ENCODE data around the gene SYMPK.

Gene SYMPK

DNA sequence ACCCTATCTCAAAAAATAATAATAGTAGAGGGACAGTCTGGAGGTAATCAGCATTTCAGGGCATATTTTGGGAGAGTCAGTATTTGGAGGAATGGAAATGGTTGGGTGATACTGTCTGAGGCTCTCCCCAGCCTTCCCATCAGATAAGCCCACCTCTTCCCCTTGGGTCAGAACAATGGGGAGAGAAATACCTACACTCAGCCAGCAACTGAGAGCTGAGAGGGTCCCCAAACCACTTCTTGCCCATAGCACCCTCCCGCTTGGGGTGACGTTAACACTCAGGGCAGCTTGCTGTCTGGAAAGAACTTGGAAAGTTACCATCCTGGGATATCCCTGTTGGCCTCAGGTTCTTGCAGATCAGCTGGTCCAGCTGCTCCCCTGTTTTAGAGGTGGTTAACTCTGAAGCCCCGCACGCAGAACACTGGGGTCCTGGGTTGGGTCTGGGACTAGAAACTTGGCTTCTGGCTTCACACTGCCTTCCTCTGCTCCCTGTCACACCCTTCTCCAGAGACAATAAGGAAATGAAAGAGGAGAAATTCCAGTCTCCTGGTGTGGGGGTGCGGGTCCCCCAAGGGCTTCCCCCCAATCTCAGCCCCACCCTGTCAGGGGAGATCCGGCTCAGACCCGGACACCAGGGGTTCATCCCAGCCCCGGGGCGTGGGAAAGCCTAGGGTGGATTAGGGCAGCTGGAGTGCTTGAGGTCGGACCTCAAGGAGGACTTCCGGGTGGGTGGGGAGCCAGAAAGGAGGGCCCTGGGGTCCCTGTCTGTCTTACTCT is 3.6 kb upstream of the SYMPK start:
- FAIRE-seq: no peak
- no peak for DNase-seq (ENCODE audit: low spot score)

DNA sequence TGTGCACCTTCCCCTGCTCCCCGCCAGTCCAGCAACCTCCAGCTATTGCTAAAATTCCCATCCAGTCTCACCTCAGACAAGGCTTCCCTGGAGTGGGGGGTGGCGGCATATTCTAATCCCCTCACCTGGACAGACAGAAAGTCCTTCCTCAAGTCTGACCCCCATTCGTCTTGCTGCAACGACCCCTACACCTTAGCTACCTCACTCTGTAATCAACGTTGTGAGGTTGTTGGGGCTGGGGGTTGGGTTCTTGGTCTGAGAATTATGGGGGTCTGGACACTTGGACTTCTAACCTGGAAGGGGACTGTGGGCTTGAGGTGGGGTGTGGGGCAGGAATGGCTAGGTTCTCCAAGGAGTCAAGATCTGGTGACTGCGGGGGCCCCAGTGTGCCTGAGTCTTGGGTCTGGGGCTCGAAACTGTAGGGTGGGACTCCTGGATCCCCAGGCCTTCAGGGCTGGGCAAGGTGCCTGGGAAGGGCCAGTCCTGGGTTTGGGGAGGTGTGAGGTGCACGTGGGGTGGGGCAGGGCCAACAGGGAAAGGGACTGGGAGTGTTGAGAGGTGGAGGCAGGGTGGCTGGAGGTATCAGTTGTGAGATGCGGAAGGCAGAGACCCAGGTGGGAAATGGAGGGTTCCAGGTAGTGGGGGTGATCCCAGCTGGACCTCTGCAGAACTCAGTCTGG is 2.5 kb upstream of the SYMPK start:
- FAIRE-seq: no peak
- DNase-seq (ENCODE audit: low spot score): no peak

GRCh38 chr19:45864629-45865082 is 1.7 kb upstream of the SYMPK start:
- DNase-seq (ENCODE audit: low spot score) (no peak), FAIRE-seq (no peak)

- DNase-seq (ENCODE audit: low spot score) (peak; percentile 73), FAIRE-seq (no peak)
These were observed 1.1 kb upstream of the SYMPK start, which contains the start of gene FOXA3 for GRCh38 chr19:45863840-45864628. Gene FOXA3 (plus strand): TSS chr19:45864326. CDS start chr19:45864457, 131 bp downstream.

DNA sequence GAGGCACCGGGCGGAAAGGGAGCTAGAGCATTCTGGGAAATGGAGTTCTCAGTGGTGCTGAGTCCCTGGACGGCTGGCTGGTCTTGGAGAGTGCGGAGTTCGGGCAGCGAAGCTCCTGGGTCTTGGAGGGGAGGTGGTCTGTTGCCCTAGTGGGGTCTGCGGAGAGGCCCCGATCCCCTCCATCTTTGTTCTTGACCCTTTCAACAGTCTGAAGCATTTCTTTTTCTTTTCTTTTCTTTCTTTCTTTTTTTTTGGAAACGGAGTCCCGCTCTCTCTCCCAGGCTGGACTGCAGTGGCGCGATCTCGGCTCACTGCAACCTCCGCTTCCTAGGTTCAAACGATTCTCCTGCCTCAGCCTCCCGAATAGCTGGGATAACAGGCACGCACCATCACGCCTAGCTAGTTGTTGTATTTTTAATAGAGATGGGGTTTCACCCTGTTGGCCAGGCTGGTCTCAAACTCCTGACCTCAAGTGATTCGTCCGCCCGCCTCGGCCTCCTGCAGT is 440 bp upstream of the SYMPK start:
- FAIRE-seq: no peak
- DNase-seq (ENCODE audit: low spot score): no peak

GRCh38 chr19:45862271-45862563 is 730 bp downstream of the SYMPK start:
- FAIRE-seq: no peak

GRCh38 chr19:45860359-45861259 is 2.3 kb downstream of the SYMPK start:
- FAIRE-seq (no peak), DNase-seq (ENCODE audit: low spot score) (no peak)

More at GRCh38 chr19:45862271-45862563, 730 bp downstream of the SYMPK start:
- DNase-seq (ENCODE audit: low spot score): no peak

DNA sequence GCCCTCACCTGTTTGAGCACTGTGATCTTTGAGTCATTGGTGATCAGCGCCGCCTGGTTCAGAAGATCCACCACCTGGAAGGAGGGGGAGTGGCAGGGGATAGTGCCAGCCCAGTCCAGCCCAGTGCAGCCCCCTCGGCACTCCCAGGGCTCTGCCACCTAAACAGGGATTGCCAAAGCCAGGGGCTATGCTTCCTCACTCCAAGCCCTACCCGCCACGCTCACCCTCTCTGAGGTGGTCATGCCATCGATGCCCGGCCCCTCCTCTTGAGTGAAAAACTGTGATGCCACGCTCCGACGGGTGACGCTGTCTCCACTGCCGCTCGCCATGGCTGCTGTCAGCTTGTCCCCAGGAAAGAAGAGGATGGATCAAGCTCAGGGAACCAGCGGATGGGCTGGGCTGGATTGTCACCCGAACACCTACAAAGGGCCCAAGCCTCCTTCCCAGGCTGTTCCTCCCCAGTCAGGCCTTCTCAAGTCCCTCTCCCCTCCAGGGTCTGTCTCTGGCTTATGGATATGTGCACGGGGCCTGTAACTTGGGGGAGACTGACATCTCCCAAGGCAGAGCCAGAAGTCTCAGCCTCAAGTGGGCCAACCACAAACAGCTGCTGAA is 8.7 kb downstream of the SYMPK start:
- FAIRE-seq (no peak), DNase-seq (ENCODE audit: low spot score) (no peak)

DNA sequence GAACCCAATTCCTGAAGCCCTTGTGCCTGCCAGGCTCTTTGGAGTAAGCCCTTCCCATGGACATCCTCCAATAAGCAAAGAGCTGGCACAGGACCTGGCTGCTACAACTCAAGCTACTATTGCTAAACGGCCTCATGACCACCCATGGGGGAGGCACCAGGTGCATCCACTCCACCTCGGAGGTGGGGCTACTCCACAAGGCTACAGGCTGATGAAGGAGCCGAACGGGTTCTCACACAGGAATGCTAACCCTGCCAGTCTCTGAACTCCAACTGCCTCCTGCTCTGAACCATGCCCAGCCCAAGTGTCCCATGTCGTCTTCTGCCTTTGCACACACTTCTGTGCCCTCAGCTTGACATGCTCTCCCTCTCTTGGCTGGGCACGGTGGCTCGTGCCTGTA is 10.0 kb downstream of the SYMPK start:
- DNase-seq (ENCODE audit: low spot score) (no peak), FAIRE-seq (no peak)

GRCh38 chr19:45852145-45852750 is 10.7 kb downstream of the SYMPK start:
- FAIRE-seq (no peak), DNase-seq (ENCODE audit: low spot score) (no peak)

- FAIRE-seq: no peak
- no peak for DNase-seq (ENCODE audit: low spot score)
These were observed 14.0 kb downstream of the SYMPK start for GRCh38 chr19:45848922-45849321.

DNA sequence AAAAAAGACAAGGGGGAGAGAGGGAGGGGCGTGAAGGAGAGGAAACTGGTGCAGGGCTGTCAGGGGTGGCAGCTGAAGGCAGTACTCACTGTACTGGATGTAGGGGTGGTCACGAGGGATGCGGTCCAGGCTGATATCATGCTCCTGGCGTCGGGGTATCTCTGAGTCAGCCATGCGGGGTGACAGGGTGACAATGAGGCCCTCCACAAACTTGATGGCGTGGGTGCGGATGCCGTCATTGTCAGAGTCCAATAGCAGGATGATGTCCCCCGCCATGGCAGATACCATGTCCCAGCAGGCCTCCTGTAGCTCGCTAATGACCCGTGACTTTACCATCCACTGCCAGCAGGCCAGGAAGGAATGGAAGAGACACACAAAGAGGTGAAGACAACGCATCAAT is 15.3 kb downstream of the SYMPK start:
- DNase-seq (ENCODE audit: low spot score): no peak
- FAIRE-seq: no peak

DNA sequence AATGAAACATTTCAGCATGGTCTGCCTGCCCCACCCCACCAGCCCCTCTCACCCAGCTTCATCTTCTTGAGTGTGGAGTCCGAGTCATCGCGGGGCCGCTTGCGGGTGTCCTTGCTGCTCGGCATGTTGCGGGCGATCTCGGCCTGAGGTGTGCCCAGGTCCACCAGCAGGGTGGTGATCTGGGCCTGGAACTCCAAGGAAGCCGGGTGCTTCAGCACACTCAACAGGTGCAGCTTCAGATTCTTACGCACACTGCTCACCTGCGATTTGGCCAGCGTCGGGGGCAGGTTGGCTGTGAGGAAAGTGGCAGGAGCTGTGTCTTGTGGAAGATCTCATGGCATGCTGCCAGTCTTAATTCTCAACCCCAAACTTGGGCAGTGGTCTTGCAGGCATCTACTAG is 20.7 kb downstream of the SYMPK start:
- no peak for DNase-seq (ENCODE audit: low spot score)
- FAIRE-seq: no peak

DNA sequence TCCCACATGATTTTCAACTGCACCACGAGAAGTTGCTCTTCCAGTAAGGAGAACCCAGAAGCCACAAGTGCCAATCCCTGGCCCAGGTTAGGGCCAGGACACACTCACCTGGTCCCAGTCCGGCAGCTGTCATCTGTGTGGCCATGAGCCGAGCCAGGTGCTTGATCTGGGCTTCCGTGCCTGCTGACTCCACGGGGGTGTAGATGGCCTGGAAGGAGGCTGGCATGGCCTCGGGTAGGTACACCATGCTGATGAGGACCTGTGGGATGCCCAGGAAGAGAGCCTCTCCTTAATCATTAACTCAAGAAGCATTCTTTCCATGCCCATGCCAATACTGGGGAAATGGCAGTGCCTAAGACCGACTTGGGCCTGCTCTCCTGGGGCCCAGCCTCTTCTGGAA is 28.0 kb downstream of the SYMPK start:
- DNase-seq (ENCODE audit: low spot score) (no peak), FAIRE-seq (no peak)

- no peak for DNase-seq (ENCODE audit: low spot score)
- no peak for FAIRE-seq
These were observed 34.0 kb downstream of the SYMPK start for GRCh38 chr19:45828945-45829344.

- DNase-seq (ENCODE audit: low spot score): no peak
- no peak for FAIRE-seq
These were observed 34.4 kb downstream of the SYMPK start for GRCh38 chr19:45828523-45828922.

GRCh38 chr19:45827459-45828093 is 35.4 kb downstream of the SYMPK start:
- no peak for FAIRE-seq
- DNase-seq (ENCODE audit: low spot score): no peak

GRCh38 chr19:45826934-45827333 is 36.0 kb downstream of the SYMPK start:
- DNase-seq (ENCODE audit: low spot score): no peak
- FAIRE-seq: no peak
